ENCODE measurements around the gene MAPKBP1. TPM values are rescaled to one million over a fixed set of nuclear protein-coding genes. Genes with fewer than 3 reads are reported as not detected.
"Not testable (repeated sequence)": the region's sequence is repeated elsewhere in the genome, so short reads cannot be mapped to it uniquely, and the experiment has no call there.

Gene MAPKBP1, protein sequence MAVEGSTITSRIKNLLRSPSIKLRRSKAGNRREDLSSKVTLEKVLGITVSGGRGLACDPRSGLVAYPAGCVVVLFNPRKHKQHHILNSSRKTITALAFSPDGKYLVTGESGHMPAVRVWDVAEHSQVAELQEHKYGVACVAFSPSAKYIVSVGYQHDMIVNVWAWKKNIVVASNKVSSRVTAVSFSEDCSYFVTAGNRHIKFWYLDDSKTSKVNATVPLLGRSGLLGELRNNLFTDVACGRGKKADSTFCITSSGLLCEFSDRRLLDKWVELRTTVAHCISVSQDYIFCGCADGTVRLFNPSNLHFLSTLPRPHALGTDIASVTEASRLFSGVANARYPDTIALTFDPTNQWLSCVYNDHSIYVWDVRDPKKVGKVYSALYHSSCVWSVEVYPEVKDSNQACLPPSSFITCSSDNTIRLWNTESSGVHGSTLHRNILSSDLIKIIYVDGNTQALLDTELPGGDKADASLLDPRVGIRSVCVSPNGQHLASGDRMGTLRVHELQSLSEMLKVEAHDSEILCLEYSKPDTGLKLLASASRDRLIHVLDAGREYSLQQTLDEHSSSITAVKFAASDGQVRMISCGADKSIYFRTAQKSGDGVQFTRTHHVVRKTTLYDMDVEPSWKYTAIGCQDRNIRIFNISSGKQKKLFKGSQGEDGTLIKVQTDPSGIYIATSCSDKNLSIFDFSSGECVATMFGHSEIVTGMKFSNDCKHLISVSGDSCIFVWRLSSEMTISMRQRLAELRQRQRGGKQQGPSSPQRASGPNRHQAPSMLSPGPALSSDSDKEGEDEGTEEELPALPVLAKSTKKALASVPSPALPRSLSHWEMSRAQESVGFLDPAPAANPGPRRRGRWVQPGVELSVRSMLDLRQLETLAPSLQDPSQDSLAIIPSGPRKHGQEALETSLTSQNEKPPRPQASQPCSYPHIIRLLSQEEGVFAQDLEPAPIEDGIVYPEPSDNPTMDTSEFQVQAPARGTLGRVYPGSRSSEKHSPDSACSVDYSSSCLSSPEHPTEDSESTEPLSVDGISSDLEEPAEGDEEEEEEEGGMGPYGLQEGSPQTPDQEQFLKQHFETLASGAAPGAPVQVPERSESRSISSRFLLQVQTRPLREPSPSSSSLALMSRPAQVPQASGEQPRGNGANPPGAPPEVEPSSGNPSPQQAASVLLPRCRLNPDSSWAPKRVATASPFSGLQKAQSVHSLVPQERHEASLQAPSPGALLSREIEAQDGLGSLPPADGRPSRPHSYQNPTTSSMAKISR (N-terminal part only)
- 10 to 100 TPM; 10.7 to 23.3 (median 14.8) TPM for polyA plus RNA-seq (ENCODE audit: insufficient read length in 4 of 4)

DNA sequence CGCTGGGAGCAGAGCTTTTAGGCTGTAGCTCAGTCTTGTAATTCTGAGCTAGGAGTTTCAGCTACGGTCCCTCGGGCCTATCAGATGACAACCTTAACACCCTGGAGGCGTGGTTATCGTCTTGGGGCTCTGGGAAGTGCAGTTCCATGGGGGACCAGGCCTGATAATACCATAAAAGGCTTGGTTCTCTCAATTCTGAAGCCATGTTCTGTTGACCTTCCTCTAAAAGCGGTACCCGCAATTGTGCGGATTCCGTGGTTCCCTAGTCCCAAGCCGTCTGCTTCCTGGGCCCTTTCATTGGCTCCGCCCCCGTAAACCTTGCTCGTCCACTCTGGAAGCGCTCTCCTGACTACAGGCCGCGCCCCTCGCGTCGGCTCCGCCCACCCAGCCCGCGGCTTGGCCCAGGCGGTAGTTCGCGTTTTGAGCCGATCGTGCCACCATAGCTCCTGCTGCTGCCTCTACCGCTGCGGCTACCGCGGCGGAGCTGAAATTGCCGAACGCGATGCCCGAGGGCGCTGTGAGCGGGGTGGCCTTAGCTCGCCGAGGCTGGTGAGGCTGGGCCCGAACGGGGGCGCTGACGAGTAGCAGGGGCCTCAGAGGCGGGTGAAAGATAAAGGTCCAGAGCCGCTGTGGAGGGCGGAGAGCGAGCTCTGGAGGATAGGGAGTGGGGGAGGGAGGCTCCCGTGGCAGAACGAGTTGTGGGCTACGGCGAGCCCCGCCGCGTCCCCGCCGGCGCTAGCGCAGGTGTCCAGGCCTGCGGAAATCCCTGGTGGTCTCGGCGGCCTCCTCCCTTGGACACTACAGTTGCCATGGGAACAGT, at the start of gene MAPKBP1:
Gene MAPKBP1 (plus strand): TSS at position 423 of the 820 bp plus-strand sequence. CDS start 792 bp downstream, outside the sequence.
- peak; percentile 93 to 98 (median 96) for DNase-seq (ENCODE audit: low read depth in 4 of 4, low spot score in 2 of 4)

DNA sequence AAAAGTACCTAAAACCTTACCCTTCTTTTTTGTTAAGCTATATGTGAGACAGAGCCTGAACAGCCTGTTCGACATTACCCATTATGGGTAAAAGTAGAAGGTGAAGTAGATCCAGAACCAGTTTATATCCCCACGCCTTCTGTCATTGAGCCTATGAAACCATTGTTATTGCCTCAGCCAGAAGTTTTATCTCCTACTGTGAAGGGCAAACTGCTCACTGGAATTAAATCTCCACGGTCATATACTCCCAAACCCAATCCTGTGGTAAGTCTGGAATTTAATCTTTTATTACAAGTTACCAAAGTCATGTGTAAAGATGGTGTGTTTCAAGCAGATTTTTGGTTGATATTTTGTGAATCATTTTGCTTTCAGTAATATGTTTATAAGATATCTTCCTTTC, 47.1 kb upstream of the MAPKBP1 start:
- no peak for DNase-seq (ENCODE audit: low read depth in 4 of 4, low spot score in 2 of 4)

DNA sequence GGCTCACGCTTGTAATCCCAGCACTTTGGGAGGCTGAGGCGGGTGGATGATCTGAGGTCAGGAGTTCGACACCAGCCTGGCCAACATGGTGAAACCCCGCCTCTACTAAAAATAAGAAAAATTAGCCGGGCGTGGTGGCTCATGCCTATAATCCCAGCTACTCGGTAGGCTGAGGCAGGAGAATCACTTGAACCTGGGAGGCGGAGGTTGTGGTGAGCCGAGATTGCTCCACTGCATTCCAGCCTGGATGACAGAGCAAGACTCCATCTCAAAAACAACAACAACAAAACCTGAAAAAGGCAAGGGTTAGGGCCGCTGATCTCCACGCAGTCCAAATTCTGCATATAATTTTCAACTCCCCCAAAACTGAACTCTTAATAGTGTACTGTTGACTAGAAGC, 46.2 kb upstream of the MAPKBP1 start:
- DNase-seq (ENCODE audit: low read depth in 4 of 4, low spot score in 2 of 4): not testable (repeated sequence)

DNA sequence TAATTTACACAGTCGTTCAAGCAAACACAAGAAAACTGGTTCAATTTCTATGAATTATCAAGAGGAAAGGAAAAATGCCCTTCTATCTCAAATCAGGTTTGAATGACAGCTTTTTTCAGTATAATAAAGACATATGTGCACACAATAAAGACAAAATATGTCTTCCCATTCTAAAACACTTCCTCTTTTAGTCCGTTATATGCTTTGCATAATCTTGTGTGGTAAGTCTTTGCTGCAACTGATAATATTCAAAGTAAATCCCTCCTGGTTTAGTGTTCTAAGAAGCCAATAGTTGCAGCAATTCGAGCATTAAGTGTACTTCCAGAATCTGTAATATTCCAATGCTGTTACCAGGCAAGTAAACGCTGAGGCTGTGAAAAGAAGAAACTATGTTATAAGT, 43.7 kb upstream of the MAPKBP1 start:
- DNase-seq (ENCODE audit: low read depth in 4 of 4, low spot score in 2 of 4): no peak

DNA sequence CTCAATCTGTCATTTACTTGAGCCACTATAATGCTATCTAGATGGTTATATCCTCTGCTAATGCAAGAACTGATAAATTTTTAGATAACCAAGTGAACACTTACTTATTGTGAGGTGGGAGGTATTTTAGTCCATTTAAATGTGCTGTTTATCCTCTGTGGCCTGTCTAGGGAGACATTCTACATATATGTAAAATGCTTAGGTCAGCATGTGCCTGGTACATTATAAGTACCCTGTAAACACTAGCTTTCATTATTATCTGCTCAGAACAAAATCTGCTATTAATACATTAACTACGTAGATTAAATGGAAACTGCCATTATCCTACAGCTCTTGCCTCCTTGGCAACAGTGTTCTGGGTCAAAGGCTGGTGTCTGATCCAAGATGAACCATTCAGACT, 41.8 kb upstream of the MAPKBP1 start:
- no peak for DNase-seq (ENCODE audit: low read depth in 4 of 4, low spot score in 2 of 4)

DNA sequence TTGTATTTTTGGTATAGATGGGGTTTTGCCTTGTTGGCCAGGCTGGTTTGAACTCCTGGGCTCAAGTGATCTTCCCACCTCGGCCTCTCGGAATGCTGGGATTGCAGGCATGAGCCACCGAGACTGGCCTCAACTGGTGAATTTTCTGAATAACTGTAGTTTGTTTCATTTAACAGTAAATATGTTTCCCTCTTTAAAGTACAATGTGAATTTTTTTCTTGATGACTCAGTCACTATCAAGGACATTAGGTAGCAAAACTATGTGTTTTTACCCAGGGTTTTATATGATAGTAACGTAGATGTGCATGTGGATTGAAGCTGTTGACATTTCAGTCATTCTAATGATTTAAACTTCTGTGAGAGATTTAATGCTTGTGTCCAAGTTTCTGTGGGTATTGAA, 40.2 kb upstream of the MAPKBP1 start:
- DNase-seq (ENCODE audit: low read depth in 4 of 4, low spot score in 2 of 4): no peak

DNA sequence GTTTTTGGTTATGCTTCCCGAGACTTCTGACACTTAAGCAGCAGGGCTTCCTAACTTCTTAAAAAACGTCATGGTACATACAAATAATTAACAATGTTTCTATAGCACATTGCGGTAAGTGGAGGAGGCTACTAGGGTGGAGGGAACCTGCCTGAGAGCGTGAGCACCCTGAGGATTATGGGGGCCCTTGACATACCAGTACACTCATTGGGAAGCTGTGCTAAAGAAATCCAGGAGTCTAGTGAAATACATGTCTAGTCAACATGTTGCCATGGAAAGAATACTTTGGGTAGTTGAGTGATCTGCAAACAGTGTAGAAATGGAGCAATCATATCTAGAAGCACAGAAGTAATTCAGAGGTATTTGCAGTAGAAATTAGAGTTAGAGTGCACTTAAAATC, 39.2 kb upstream of the MAPKBP1 start:
- DNase-seq (ENCODE audit: low read depth in 4 of 4, low spot score in 2 of 4): no peak

DNA sequence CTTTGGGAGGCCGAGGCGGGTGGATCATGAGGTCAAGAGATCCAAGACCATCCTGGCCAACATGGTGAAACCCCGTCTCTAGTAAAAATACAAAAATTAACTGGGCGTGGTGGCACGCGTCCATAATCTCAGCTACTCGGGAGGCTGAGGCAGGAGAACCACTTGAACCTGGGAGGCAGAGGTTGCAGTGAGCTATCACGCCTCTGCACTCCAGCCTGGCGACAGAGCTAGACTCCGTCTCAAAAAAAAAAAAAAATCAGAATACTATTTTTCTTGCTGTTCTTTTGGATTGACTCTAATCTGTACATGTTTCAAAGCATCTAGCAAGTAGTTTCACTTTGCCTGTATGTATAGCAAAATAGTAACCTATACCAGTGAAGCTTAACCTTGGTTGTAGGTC, 38.8 kb upstream of the MAPKBP1 start:
- not testable (repeated sequence) for DNase-seq (ENCODE audit: low read depth in 4 of 4, low spot score in 2 of 4)

DNA sequence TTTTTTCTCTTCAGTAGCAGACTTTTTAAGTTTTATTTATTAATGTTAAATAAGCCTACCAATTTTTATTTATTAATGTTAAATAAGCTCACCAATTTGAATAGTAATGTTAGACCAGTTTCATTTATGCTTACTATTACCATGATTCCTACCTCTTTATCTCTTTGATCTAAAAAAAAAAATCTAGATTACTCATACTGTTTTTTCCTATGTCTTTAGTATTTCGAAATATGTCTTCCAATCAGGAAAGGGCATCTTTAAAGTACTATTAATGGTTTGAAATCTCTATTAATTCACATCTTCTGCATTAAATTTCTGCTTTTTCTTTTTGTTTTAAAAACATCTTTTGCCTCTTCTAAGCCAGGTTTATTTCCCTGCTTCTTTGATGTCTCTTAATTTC, 27.5 kb upstream of the MAPKBP1 start:
- no peak for DNase-seq (ENCODE audit: low read depth in 4 of 4, low spot score in 2 of 4)

DNA sequence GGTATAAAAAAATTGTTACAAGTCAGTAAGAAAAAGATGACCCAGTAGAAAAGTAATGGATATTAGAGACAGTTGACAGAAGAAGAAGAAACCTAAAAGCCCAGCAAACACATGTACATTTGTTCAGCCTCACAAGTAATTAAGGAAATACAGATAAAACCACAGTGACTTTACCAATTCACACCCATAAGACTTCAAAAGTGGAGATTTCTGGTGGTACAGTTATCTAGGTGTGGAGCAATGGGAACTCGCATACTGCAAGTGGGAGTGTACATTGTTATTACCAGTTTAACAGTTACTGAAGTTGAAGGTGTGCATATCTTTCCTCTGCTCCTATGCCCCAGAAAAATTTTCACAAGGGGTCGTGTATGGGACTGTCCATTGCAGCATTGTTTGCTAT, 18.1 kb upstream of the MAPKBP1 start:
- DNase-seq (ENCODE audit: low read depth in 4 of 4, low spot score in 2 of 4): no peak

DNA sequence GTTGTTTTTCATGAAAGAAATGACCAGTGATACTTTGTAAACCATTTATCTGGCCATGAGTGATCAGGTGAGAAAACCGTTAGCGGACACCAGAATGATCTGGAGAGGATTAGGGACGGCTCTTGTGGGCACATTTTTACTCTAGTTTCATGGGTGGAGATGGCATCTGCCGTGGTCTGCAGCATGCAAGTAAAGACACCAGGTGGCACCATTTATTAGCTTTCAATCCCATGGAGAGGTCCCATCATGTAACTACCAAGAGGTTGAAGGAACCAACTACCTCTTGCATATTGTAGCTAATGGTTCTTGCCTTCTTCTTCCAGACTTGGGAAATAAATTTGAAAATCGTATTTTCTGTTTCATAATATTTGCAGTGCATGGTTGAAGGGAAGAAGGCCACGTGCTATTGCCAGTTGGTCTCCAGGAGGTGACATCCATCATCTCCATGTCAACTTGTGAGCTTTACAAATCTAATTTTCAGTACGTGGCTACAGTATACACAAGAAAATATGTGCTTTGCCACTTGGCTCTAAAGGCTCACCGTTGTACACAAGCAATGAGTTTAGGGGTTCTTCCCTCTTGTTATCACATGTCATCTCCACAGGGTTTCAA, 1.5 kb upstream of the MAPKBP1 start:
- DNase-seq (ENCODE audit: low read depth in 4 of 4, low spot score in 2 of 4): peak; percentile 27 to 47 (median 40)

DNA sequence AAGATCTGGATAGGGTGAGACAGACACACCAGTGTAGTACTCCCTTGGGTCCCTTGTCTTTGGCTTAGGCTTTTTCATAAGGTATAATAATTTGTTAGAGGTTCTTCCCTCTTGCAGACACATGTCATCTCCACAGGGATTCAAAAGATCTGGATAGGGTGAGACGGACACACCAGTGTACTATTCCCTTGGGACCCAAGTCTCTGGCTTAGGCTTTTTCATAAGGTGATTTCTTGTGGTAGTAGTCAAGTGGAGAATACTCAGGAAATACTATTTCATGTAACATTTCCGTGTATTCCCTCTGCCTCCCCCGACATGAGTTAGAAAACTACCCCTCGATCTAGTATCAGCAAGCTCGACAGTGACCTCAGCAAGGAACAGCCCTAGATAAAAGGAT, 954 bp upstream of the MAPKBP1 start:
- no peak for DNase-seq (ENCODE audit: low read depth in 4 of 4, low spot score in 2 of 4)

DNA sequence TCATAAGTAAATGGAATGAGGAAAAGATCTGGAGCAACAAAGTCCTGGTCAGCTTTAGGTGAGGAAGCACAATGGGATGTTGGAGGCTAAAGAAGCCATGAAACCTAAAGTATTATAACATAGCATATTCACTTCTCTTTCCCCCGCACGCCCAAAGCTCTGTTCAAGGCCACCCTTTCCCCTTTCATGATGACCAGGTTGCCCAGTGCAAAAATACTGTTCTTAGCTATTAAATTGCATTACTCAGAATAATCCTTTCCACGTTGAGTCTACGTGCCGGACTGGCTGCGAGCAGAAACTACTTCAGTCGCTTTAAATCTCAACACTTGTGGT, 589 bp upstream of the MAPKBP1 start:
- no peak for DNase-seq (ENCODE audit: low read depth in 4 of 4, low spot score in 2 of 4)

DNA sequence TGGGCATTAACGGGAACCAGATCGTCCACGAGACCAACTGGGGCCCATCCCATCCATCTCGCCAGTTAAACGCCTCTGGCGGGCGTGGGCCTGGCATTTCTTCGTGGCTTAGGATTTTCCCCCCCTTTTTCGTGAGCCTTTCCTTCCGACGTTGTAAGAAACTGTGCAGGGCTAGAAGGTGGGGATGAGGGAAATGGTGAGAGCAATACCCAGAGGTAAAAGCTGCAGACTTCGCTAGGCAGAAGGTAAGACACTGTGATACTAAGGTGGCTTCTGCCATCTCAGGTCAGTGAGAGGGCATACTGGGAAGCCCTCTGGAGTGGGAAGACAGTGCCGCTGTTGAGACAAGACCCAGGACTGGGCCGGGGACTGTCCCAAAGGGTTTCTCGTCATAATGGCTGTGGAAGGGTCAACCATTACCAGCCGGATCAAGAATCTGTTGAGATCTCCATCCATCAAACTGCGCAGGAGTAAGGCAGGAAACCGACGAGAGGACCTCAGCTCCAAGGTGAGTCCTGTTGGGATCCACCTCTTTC, 666 bp downstream of the MAPKBP1 start:
- no peak for DNase-seq (ENCODE audit: low read depth in 4 of 4, low spot score in 2 of 4)

DNA sequence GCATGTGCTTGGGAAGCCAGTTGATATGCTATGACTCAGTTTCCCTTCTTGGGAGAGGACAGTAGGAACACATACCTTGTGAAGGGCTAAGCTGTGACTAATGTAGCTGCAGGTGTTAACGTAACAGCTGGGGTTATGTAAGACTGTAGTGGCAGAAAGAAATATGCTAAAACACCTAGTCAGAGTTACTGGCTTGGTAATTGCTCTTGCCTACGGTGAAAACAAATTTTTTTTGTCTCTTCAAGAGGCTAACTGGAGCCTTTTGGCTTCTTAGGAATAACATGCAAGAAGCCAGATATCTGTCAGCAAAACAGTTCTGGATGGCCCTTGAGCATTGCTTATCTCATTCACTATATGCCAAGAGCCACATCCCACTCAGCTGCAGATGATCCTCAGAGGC, 1.4 kb downstream of the MAPKBP1 start:
- DNase-seq (ENCODE audit: low read depth in 4 of 4, low spot score in 2 of 4): no peak

DNA sequence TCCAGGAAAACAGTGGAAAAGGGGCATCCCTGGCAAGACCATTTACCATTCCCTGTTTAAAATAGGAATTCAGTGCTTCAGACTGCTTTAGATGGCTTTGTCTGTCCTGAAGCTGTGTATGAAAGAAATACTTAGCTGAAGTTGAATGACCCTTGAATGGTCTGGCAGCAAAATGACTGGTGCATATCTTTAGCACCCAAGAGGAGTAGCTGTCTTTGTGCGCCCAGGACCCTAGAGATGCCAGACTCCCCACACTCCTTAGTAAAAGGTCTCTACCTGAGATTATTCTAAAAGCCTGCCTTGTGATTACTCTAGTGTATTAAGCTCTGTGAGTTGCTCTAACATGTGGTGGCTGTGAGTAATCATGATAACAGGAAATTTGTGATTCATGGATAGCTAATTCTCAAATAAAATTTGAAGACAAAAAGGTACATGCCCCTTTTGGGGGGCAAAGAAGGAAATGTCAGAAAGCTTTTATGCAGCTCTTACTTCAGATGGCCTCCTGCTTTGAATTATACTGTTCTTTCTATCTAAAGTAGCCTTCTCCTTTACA, 3.2 kb downstream of the MAPKBP1 start:
- DNase-seq (ENCODE audit: low read depth in 4 of 4, low spot score in 2 of 4): no peak

DNA sequence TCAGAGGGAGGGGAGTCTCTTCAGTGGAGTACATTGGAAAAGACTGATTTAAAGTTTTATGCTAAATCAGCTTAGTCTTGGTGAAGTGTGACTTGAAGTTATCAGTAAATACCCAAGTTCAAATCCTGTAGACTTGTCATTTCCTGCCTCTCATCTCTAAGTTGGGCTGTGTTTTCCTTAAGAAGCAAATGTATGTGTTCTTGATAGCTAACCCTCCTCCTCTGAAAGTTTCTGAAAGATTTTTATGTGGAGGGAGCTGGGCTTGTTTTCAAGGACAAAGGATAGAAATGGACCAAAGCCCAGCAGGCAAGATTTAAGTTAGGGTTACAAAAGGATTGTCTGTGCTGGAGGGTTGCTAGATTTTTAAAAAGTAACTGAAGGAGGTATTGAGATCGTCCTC, 4.2 kb downstream of the MAPKBP1 start:
- no peak for DNase-seq (ENCODE audit: low read depth in 4 of 4, low spot score in 2 of 4)

DNA sequence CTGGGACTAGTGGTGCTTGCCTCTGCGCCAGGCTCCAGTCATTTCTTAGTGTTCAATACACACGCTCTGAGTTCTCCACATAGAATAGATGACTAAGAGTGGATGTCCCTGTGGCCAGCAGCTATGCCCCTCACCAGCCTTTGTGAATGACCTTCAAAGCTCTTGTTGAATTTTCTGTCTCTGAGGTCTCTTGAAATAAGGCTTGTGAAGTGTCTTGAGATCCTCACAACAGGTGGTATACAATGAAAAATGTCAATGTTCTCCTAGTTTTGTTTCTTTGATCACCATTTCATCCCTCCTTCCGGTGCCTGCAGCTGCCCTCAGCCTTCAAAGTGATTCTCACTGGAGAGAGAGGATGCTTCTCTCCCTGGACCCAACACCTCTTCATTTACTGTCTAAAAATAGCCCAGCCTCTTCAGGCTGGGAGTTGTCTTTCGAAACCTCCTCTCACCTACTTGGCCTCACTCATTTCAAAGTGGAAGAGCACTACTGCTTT, 5.4 kb downstream of the MAPKBP1 start:
- DNase-seq (ENCODE audit: low read depth in 4 of 4, low spot score in 2 of 4): no peak

DNA sequence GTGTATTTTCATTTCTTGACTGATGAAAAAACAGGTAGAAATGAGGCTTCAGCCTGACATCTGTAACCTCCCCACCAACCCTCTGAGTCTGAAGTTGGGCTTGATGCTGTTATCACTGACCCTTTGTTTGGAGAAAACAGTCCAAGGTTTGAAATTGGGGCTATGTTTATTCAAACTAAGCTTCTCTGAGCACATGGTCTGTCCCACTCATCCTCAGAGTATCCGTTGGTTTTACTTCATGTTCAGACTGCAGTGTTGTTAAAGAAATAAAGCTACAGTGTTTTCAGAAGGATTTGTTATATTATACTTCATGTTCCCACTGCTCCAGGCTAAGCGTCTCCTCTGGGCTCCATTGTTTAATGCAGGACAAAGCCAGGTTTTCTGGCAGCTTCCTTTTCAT, 6.0 kb downstream of the MAPKBP1 start:
- no peak for DNase-seq (ENCODE audit: low read depth in 4 of 4, low spot score in 2 of 4)
